Inferior parietal cortex (tissue), 1 donor: ENCODE results near the gene DENND6B.
"Not testable (repeated sequence)": the region's sequence is repeated elsewhere in the genome, so short reads cannot be mapped to it uniquely, and the experiment has no call there.

Experiments used
- DNase-seq: peaks from one replicate; pipeline ENCODE4 v3.0.0-alpha.2; 2016; ENCODE audit errors: extremely low spot score

Gene DENND6B

DNA sequence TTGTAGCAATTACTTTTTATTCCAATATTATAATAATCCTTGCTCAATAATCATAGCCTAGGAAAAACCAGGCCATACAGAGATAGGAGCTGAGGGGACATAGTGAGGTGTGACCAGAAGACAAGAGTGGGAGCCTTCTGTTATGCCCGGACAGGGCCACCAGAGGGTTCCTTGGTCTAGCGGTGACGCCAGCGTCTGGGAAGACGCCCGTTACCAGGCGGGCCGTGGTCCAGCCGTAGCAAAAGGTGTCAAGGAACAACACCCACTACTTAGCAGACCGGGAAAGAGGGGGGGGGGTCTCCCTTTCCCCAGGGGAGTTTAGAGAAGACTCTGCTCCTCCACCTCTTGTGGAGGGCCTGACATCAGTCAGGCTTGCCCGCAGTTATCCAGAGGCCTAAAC is 53.5 kb downstream of the DENND6B start:
- not testable (repeated sequence) for DNase-seq

DNA sequence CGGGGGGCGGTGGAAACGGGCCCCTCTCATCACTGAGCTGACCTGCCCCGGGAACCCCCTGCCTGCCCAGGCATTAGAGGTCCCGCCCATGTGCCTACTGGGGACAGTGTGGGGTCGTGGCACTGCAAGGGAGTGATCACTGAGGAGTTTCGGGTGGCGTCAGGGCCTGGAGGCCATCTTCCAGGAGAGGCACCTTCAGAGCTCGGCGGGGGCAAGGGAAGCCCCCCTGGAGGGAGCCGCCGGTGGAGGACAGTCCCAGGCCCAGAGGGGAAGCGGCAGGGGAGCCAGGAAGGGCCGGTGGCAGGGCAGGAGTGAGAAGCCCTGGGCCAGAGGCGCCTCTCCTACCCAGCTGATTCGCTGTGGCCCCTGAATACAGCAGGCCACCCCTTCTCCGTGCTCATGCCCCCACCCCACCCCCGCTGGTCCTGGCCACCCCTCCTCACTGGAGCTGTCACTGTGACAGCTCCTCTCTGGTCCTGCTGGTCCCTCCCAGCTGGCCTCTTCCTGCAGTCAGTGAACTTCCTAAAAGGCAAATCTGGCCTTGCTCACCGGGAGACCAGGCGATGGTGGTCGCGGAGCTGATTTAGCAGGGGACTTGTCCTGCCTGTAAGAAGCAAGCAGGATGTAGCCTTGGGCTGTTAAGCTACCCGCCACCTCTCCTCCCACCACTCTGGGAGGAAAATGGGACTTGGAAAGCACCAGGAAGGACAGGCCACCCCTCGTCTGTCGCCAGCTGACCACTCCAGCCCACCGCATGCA is 54.6 kb downstream of the DENND6B start:
- DNase-seq, result no peak

- DNase-seq, result no peak
These were observed 55.3 kb downstream of the DENND6B start for GRCh38 chr22:50271519-50271970.

GRCh38 chr22:50270666-50271394 is 56.0 kb downstream of the DENND6B start:
- DNase-seq, result no peak

- no peak for DNase-seq
These were observed 56.7 kb downstream of the DENND6B start, which contains the start of gene MAPK11 for GRCh38 chr22:50269970-50270665. TSS of gene MAPK11 (minus strand) at chr22:50270380. CDS start at chr22:50270292, 88 bp downstream.

- DNase-seq, result no peak
These were observed 57.2 kb downstream of the DENND6B start for GRCh38 chr22:50269573-50269969.

- DNase-seq, result no peak
These were observed 58.1 kb downstream of the DENND6B start for GRCh38 chr22:50268655-50269113.

GRCh38 chr22:50267591-50268390 is 59.0 kb downstream of the DENND6B start:
- DNase-seq, result no peak

- DNase-seq, result no peak
These were observed 59.8 kb downstream of the DENND6B start for GRCh38 chr22:50266994-50267393.

DNA sequence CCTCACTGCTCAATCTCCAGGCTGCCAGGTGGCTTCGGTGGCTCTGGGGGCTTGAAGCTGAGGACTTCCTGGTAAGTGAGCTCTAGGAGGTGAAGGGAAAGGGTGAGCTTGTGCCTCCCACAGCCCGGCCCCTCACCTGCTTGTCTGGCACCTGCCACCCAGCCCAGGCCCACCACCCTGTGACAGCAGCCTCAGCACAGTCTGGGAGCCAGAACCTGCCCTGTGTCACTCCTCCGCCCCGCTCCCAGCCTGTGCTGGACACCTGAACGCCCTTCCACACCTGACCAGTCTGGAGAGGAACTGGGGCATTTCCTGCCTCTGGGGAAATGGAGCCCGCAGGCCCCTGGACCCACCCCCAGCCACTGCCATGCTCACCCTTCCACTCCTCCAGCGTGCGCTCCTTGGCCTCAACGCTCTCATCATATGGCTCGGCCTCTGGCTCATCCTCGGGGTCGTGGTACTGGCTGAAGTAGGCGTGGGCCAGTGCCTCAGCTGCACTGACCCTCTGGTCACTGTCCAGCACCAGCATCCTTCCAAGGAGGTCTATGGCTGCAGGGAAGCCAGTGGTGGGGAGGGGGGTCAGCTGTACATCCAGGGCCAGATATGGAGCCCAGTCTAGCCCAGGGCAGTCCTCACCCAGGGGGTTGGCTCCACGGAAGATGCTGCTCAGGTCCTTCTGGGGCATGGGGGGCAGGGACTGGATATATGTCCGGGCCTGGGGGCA is 61.7 kb downstream of the DENND6B start:
- no peak for DNase-seq

GRCh38 chr22:50264104-50264745 is 62.6 kb downstream of the DENND6B start:
- DNase-seq, result no peak

DNA sequence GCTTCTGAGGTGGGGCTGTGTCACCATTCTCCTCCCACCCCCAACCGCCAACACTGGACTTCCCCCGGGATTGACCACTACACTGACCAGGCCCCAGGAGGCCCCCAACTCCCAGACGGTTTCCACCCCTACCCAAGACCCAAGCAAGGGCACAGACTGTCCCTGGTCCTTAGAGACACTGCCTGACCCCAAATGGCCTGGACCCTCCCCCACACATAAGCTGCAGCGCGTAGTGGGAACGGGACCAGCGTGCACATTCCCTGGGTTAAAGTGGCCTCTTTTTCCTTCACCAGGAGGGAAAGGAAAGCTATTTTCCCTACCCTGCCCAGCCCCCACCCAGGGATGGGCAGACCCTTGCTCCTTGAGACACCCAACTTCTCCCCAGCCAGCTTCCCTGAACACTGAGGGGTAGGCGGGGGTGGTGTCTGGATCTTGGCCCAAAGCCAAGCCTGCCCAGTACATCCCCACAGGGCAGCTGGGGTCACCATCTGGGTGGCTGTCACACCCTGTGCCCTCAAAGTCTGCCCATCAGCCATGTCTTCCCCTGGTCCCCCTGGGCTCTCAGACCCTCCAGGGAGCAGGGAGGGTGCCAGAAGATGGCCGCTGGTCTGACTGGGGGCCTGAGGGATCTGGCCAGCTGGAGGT is 63.7 kb downstream of the DENND6B start:
- DNase-seq, result no peak

DNA sequence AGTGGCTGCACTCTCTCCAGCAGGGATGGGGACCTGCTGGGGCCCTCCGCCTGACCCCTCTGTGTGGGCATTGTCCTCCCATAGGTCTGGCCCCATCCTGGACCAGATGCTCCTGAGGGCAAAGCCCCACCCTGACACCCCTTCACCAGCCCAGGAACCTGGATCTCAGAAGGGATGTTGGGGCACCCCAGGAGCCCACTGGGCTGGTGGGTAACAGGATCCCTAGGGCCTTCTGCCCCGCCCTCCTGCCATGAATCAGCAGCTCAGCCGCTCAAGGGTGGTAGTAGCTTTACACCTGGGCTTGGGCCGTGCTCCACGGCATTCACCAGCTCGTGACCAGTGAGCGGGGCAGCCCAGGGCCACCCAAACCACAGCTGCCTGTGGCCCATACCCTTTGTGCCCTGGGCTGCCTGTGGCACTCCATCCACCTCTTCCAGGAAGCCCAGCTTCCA is 64.3 kb downstream of the DENND6B start:
- no peak for DNase-seq

DNA sequence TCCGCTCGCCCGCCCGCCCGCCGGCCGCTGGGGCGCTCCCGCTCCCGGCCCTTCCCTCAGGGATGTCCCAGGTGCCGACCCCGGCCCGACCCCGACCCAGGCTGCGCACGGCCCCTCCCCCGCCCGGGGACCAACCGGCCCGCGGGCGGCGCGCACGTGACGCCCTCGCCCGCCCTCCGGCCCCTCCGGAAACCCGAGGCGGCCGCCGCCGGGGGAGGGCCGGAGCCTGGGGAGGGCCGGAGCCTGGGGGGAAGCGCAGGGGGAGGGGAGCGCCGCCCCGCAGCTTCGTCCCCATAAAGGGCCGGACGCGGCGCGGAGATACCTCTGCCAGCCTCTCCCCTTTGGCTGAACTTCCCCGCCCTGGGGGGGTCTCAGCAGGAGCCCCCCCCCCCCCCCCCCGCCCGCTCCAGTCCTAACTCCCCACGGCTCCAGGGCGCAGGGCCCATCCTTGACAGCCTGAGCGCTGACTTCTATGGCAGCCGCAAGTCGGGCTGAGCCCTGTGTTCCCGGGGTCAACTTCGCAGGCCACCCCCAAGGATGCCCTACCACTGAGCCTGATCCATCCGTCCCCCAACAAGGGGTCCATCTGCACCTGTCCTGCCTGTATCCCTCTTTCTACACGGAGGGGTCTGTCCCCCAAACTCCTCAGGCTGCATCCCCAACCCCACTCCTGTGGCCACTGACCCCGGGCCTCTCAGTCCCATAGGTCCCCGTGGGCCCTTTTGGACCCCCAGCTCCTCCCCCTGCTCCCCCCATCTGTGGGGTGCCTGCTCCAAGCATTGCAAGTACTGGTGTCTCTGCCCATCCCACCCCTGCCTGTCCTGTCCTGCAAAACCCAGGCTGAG is 65.0 kb downstream of the DENND6B start, which contains the start of gene MAPK12:
TSS of gene MAPK12 (minus strand) at position 69 of the 845 bp plus-strand sequence. CDS start 174 bp downstream, outside the sequence.
- no peak for DNase-seq

GRCh38 chr22:50260801-50261614 is 65.8 kb downstream of the DENND6B start:
- DNase-seq, result no peak

GRCh38 chr22:50260434-50260800 is 66.4 kb downstream of the DENND6B start:
- no peak for DNase-seq

GRCh38 chr22:50259302-50259701 is 67.5 kb downstream of the DENND6B start:
- DNase-seq, result no peak
